OCI-LY1 (cell line): ENCODE results near the gene KCNH6.

Source experiments
- H2AFZ ChIP-seq: fragments of 200-600 bp; sonication (generic), shearing (Covaris generic); 2 replicates; pipeline ENCODE4 v1.6.0; 2014; ENCODE audit warnings: antibody characterized with exemption, mild to moderate bottlenecking, low read length
- H3F3A ChIP-seq: fragments of 200-600 bp; sonication (generic), shearing (Covaris generic); 2 replicates; pipeline ENCODE4 v1.6.0; 2014; ENCODE audit warnings: mild to moderate bottlenecking, antibody characterized with exemption, low read length, moderate library complexity; ENCODE audit not compliant: insufficient read depth
- H3K27ac ChIP-seq: fragments of 200-600 bp; sonication (generic); 2 replicates; pipeline ENCODE4 v1.5.1; 2014; ENCODE audit warnings: low read length, mixed run types, mild to moderate bottlenecking, low read depth; ENCODE audit not compliant: poor library complexity, severe bottlenecking
- H3K27me3 ChIP-seq: fragments of 200-600 bp; sonication (generic); 2 replicates; pipeline ENCODE4 v1.6.0; 2014; ENCODE audit warnings: antibody characterized with exemption, mild to moderate bottlenecking, low read length, moderate library complexity; ENCODE audit not compliant: insufficient read depth
- H3K36me3 ChIP-seq: fragments of 200-600 bp; sonication (generic); 2 replicates; pipeline ENCODE4 v1.6.1; 2014; ENCODE audit warnings: mild to moderate bottlenecking, antibody characterized with exemption, low read length, moderate library complexity, mixed read lengths; ENCODE audit not compliant: insufficient read depth
- H3K4me1 ChIP-seq: fragments of 200-600 bp; sonication (generic); 2 replicates; pipeline ENCODE4 v1.5.1; 2014; ENCODE audit warnings: mild to moderate bottlenecking, low read length, moderate library complexity; ENCODE audit not compliant: insufficient read depth, severe bottlenecking
- H3K4me2 ChIP-seq: fragments of 200-600 bp; sonication (generic), shearing (Covaris generic); 2 replicates; pipeline ENCODE4 v1.6.1; 2014; ENCODE audit warnings: low read length
- H3K4me3 ChIP-seq: fragments of 200-600 bp; sonication (generic); 2 replicates; pipeline ENCODE4 v1.5.1; 2014; ENCODE audit warnings: low read length, low read depth, mild to moderate bottlenecking, mixed read lengths; ENCODE audit not compliant: poor library complexity, severe bottlenecking
- H3K79me2 ChIP-seq: fragments of 200-600 bp; shearing (Covaris generic); 2 replicates; pipeline ENCODE4 v1.6.1; 2016; ENCODE audit warnings: mixed run types, low read length, mixed read lengths; ENCODE audit not compliant: insufficient read depth
- H3K9ac ChIP-seq: fragments of 200-600 bp; sonication (generic), shearing (Covaris generic); 2 replicates; pipeline ENCODE4 v1.6.1; 2014; ENCODE audit warnings: mild to moderate bottlenecking, low read length, mixed read lengths
- H3K9me2 ChIP-seq: fragments of 200-600 bp; sonication (generic), shearing (Covaris generic); 2 replicates; pipeline ENCODE4 v1.6.1; 2014; ENCODE audit warnings: low read depth, mild to moderate bottlenecking, low read length, mixed read lengths
- H3K9me3 ChIP-seq: fragments of 200-600 bp; shearing (Covaris generic); 2 replicates; pipeline ENCODE4 v1.6.1; 2014; ENCODE audit warnings: low read length, mixed read lengths
- H4K20me1 ChIP-seq: fragments of 200-600 bp; sonication (generic), shearing (Covaris generic); 2 replicates; pipeline ENCODE4 v1.6.0; 2016; ENCODE audit warnings: mild to moderate bottlenecking, low read length; ENCODE audit not compliant: insufficient read depth
- EZH2 ChIP-seq: fragments of 200-600 bp; sonication (generic), shearing (Covaris generic); IDR thresholded peaks from 2 replicates; pipeline ENCODE4 v1.8.0; 2017; ENCODE audit warnings: borderline replicate concordance, mixed run types, mild to moderate bottlenecking, antibody characterized with exemption, low read length, moderate library complexity, mixed read lengths
- TF ChIP-seq, protein P1 (sequence below): fragments of 200-600 bp; sonication (generic), shearing (Covaris generic); IDR thresholded peaks from 2 replicates; pipeline ENCODE4 v1.5.1; 2017; ENCODE audit warnings: mild to moderate bottlenecking, antibody characterized with exemption, low read length, moderate library complexity, mixed read lengths

KCNH6 gene

GRCh38 chr17:63481488-63481870 is 41.7 kb upstream of the KCNH6 start:
- Histone ChIP-seq H3K4me2 (no peak overlapping the region), H3K27me3 (no peaks in the 10 kb centered on the region), H2AFZ (no peak overlapping the region), H3K4me1 (peaks cover 18% of the 10 kb centered on the region), H3K4me3 (no peak overlapping the region), H4K20me1 (no peaks in the 10 kb centered on the region), H3K9me3 (no peaks in the 10 kb centered on the region), H3K36me3 (no peaks in the 10 kb centered on the region), H3K79me2 (no peaks in the 10 kb centered on the region), H3K27ac (no peak overlapping the region), H3K9me2 (no peaks in the 10 kb centered on the region), H3K9ac (no peak overlapping the region), H3F3A (no peaks in the 10 kb centered on the region)
- TF ChIP-seq EZH2: no peak
- TF ChIP-seq, protein P1, sequence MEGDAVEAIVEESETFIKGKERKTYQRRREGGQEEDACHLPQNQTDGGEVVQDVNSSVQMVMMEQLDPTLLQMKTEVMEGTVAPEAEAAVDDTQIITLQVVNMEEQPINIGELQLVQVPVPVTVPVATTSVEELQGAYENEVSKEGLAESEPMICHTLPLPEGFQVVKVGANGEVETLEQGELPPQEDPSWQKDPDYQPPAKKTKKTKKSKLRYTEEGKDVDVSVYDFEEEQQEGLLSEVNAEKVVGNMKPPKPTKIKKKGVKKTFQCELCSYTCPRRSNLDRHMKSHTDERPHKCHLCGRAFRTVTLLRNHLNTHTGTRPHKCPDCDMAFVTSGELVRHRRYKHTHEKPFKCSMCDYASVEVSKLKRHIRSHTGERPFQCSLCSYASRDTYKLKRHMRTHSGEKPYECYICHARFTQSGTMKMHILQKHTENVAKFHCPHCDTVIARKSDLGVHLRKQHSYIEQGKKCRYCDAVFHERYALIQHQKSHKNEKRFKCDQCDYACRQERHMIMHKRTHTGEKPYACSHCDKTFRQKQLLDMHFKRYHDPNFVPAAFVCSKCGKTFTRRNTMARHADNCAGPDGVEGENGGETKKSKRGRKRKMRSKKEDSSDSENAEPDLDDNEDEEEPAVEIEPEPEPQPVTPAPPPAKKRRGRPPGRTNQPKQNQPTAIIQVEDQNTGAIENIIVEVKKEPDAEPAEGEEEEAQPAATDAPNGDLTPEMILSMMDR: no peak

- TF ChIP-seq, protein P1: no peak
- no peak for TF ChIP-seq EZH2
- Histone ChIP-seq H3K4me1 (peaks cover 15% of the 10 kb centered on the region), H2AFZ (no peak overlapping the region), H3K36me3 (no peaks in the 10 kb centered on the region), H3K4me2 (no peak overlapping the region), H3K9ac (no peak overlapping the region), H3K4me3 (no peak overlapping the region), H3K27me3 (no peaks in the 10 kb centered on the region), H3F3A (no peaks in the 10 kb centered on the region), H3K9me3 (no peaks in the 10 kb centered on the region), H3K79me2 (no peaks in the 10 kb centered on the region), H3K9me2 (no peaks in the 10 kb centered on the region), H4K20me1 (no peaks in the 10 kb centered on the region), H3K27ac (no peak overlapping the region)
Measured at GRCh38 chr17:63482509-63482908, 40.6 kb upstream of the KCNH6 start.

DNA sequence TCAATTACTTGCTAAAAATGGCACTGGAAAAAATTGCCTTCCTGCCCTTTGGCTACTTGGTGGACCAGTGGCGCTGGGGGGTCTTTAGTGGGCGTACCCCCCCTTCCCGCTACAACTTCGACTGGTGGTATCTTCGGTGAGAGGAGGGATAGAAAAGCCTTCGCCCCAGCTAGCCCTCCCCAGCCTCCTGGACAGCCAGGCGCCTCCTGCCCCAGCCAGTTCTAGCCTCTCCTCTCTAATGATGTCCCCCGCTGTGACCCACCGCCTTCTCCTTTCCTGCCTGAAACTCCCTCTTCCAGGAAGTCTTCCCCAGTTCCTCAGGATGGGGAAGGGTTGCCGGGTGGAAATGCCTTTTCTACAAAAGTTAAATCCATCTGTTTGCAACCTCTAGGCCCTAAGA is 40.1 kb upstream of the KCNH6 start:
- no peak overlapping the region for H3K4me3 ChIP-seq
- no peak for TF ChIP-seq EZH2
- TF ChIP-seq, protein P1: no peak
- no peaks in the 10 kb centered on the region for H3F3A ChIP-seq
- no peaks in the 10 kb centered on the region for H3K79me2 ChIP-seq
- H3K9me3 ChIP-seq: no peaks in the 10 kb centered on the region
- H3K4me1 ChIP-seq: peaks cover 15% of the 10 kb centered on the region
- H2AFZ ChIP-seq: no peak overlapping the region
- no peak overlapping the region for H3K4me2 ChIP-seq
- no peaks in the 10 kb centered on the region for H3K9me2 ChIP-seq
- H3K36me3 ChIP-seq: no peaks in the 10 kb centered on the region
- no peak overlapping the region for H3K9ac ChIP-seq
- H3K27me3 ChIP-seq: no peaks in the 10 kb centered on the region
- H3K27ac ChIP-seq: no peak overlapping the region
- H4K20me1 ChIP-seq: no peaks in the 10 kb centered on the region
